ENCODE results near the gene ALG14.

DNA sequence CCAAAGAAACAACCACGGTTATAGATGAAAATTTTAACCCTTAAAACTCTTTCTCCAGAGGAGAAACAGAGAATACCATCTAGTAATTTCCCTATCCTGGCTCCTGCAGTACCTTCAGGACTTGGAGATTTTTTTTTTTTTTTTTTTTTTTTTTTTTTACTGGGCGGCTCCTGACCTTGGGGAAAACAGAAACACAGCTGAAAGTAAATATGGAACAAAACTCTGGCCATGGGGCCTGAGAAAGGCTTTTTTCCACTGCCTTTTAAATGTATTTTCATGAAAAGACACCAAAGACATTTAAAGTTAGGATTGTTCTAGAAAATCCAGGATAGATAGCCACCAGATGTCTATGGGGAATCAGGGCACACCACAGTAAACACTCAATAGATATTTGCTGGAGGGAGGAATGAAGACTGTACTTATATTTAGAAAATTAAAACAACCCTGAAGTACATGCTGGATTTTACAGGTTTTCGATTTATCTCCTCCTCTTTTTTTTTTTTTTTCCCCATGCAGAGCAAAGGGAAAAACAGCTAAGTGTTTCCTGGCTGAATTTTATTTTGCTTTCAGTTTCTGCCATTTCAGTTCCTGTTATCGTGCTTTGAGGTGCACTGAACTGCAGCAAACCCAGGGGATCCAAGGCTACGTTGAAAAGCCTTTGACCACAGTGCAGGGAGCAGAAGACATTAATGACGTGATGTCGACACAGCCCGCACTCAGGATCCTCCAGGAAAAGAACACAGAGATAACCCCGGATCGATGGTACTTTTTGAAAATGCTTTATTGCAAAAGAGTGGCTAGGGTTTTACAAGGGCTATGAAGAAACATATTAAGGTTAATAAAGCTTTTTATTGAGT, 110.1 kb downstream of the ALG14 start:
- TF ChIP-seq, protein P1, sequence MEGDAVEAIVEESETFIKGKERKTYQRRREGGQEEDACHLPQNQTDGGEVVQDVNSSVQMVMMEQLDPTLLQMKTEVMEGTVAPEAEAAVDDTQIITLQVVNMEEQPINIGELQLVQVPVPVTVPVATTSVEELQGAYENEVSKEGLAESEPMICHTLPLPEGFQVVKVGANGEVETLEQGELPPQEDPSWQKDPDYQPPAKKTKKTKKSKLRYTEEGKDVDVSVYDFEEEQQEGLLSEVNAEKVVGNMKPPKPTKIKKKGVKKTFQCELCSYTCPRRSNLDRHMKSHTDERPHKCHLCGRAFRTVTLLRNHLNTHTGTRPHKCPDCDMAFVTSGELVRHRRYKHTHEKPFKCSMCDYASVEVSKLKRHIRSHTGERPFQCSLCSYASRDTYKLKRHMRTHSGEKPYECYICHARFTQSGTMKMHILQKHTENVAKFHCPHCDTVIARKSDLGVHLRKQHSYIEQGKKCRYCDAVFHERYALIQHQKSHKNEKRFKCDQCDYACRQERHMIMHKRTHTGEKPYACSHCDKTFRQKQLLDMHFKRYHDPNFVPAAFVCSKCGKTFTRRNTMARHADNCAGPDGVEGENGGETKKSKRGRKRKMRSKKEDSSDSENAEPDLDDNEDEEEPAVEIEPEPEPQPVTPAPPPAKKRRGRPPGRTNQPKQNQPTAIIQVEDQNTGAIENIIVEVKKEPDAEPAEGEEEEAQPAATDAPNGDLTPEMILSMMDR (IDR thresholded peaks at IDR 0.05): no peak
- TF ChIP-seq POLR2A (IDR thresholded peaks at IDR 0.05): no peak

Measured in lower leg skin (tissue), 3 donors.